Measurements from ENCODE around the gene CDYL.
"Not testable (repeated sequence)": the region's sequence is repeated elsewhere in the genome, so short reads cannot be mapped to it uniquely, and the experiment has no call there.

CDYL gene

DNA sequence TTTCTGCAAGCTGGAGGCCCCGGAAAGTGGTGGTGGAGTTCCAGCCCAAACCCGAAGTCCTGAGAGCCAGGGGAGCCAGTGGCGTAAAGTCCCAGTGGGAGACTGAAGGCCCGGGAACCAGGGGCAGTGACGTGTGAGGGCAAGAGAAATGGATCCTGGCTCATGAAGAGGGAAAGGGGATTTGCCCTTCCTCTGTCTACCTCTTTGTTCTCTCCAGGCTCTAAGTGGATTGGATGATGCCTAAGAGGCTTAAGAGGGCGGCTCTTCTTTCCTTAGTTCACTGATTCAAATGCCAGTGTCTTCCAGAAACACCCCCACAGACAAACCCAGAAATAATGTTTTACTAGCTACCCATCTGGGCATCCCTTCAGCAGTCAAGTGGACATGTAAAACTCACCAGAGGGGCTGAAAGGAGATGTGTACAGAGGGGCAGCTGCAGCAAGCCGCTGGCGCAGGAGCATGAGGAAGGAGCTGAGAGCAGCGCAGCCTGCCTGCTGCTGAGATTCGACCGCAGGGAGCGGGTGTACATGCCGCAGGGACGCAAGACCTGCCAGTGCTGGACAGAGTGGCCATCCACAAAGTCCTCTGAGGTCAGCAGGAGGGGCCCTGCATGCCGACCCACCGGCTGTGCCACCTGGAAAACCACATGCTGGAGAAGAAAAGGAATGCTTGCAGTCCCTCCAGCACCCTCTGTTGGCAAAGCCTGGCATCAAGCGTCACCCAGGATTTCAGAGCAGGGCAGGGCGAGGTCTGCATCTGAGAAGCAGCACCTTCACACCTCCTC lies 29.5 kb downstream of the CDYL start:
- peak; percentile 74 for DNase-seq

DNA sequence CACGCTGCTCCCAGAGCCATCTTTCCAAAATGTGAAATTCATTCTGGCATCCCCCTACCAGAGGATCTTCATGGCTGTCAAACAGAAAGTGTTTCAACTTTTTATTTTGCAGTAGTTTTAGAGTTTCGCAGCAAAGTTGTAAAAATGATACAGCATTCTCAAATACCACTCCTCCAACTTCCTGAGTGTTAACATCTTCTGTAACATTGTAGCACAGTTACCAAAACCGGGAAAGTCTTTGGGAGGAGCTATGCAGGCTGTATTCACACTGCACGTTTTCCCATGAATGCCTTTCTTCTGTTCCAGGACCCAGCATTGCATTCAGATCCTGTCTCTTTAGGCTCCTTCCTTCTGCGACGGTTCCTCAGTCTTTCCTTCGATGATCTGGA lies 30.1 kb downstream of the CDYL start:
- no peak for DNase-seq

DNA sequence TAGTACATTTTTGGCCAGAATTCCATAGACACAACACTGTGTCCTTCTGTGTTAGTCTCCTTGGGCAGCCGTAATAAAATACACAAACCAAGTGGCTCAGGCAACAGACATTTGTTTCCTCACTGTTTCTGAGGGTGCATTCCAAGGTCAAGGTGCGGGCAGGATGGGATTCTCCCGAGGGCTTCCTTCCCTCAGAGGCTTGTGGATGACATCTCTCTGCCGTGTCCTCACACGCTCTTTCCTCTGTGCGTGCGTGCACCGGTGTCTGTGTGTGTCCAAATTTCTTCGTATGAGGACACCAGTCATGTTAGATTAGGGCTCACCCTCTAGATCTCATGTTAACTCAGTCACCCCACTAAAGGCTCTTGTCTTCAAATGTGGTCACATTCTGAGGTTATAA lies 30.6 kb downstream of the CDYL start:
- no peak for DNase-seq

DNA sequence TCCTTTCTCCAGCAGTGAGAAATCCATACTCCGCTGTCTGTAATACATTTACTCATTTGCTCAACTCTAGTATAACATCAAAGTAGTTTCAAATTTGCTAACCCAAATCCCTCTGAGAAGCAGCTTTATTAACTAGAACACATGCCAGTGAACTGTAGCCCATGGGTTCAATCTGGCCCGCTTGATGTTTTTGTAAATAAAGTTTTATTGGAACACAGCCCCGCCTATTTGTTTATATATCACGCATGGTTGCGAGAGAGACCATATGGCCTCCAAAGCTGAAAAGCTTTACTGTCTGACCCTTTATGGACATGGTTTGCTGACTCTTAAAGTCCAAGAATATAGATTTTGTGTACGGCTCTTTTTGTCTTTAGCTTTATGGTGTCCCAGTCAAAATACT lies 32.2 kb downstream of the CDYL start:
- no peak for DNase-seq

DNA sequence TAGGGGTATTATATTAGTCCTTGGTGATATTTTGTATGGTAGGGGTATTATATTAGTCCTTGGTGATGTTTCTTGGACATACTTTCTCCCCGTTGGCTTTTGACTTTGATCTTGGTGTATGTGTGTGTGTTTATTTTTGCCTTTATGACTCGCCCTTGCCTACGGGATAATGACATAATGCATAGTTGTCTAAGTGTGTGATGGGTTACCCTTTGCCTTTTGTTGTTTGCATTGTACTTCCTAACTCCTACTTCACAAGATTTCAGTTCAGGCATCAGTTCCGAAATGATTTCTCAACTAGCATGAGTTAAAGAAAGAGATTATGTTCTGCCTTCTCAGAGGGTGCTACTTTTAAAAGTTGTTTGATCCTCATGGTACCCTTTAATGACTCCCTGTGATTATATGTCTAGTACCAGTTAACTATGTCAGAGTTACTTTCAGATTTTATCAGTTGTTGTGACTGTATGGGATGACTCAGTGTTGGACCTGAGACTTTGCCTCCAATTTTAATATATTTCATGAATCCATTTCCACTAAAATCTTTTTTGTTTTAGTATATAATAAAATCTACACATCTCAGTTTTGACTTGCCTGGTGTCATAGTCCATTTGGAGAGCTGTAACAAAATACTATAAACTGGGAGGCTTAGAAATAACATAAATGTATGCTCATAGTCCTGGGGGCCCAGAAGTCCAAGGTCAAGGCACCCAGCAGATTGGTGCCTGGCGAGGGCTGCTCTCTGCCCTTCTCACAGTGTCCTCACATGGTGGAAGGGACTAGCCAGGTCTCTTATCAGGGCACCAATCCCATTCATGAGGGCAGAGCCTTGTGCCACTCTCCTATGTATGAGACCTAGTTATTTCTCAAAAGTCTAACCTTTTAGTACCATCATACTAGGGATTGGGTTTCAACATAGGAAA lies 34.1 kb downstream of the CDYL start:
- DNase-seq, result no peak

DNA sequence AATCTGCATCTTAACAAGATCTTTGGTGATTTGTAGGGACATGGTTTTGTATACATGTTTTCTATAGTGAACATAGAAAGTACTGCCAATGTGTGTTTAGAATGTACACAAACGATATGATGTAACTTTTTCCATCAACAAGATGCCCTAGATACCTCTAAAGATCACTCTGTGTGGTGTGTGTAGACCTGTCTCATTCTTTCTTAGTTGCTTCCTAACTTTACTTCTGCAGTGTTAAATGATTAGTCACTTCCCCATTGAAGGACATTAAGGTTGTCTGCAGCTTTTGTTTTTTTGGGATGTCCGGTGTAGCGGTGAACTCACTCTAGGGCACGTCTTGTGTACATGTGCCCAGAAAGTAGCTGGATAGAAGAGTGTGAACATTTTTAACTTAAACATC lies 35.9 kb downstream of the CDYL start:
- peak; percentile 24 for DNase-seq

DNA sequence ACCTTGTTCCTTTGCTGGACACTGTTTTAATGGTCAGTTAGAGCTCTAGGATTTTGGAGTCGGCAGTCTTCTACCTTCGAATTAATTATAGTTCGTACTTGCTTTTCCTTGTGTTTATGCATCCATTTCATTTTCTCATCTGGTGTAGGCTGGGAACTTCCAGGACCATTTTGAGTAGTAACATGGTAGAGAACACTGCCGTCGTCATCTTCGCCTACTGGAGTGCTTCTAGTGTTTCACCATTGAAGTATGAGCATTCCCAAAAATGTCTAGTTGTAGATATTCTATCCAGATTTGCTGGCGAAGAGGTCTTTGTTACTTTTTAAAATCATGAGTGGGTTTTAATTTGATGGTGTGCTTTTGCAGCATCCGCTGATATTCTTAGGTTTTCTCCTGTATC lies 36.9 kb downstream of the CDYL start:
- no peak for DNase-seq

DNA sequence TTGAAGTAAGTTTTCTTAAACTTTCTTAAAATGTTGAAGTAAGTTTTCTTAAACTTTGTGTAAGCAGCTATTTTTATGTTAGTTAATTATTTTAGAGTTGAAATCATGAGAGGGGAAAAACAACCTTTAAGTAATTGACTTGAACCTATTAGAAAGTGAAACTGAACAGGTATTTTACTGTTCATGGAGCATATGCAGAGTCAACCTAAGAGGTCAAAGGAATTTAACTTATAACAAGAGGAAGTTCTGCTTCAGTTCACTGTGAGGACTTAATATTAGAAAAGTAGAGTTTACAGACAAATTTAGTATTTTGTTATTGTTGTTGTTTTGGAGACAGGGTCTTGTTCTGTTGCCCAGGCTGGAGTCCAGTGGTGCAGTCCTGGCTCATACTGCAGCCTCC lies 38.0 kb downstream of the CDYL start:
- no peak for DNase-seq

DNA sequence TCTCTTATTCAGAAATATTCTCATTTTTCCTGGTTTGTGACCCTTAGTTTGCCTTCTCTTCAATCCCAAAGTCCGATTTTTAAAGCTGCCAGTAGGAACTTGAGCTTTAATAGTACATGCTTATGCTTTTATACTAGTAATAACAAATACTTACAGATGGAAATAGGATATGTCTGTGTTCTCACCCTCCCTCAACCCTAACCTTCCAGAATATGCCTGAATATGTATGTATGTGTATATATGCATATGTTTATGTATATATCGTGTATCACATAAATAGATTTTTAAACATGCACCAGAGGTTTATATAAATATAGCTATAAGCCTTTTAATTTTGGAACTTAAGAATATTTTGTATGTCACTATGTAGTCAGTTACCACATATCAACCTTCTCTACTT lies 38.8 kb downstream of the CDYL start:
- no peak for DNase-seq

DNA sequence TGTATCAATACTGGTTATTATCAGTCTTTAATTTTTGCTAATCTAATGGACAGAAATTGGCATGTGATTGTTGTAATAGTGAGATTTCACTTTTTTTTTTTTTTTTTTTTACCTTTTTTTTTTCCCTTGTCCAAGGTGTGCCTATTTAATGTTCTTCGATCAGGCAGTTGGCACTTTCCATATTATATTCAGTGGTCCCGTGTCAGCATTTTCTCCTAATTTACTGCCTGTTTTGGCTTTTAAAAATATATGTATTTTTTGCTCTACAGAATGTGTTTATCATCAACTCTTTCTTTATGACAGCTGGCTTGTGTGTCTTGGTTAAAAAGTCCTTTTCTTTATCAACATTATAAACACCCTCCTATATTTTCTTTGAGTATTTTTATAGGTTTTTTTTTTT lies 39.4 kb downstream of the CDYL start:
- DNase-seq, result no peak

DNA sequence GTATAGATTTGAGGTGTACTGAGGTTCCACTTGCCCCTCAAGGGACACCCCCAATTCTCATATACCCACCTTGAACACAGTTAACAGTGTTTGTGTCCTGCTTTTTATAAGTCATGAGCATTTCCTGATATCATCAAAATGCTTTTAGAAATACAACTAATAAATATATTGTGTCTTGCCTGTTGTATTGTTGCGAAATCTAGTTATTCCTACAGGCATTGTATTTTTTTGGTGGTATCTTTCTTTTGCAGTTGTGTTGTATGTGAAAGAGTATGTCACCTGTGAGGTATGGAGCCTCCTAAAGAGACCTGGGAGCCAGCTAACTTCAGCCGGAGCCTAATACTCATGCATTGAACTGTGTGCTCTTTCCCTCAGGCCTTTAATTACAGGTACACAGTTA lies 40.7 kb downstream of the CDYL start:
- no peak for DNase-seq

DNA sequence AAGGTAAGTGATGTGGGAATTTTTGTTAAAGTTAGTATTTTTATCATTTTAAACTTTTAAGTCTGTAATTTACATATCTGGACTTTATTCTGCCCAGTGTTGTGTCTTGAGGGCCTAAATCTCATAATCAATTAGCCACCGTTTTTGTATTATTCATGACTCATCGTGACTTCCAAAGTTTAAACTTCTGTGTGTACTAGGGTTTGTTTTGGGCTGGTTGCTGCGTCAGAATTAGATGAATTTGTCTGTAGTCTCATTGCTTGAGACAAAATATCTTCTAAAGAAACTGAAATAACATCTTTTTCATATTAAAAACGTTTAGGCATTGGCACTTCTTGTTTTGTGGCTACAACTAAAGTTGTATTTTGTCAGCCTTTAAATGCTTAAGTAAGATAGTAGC lies 41.3 kb downstream of the CDYL start:
- DNase-seq, result no peak

DNA sequence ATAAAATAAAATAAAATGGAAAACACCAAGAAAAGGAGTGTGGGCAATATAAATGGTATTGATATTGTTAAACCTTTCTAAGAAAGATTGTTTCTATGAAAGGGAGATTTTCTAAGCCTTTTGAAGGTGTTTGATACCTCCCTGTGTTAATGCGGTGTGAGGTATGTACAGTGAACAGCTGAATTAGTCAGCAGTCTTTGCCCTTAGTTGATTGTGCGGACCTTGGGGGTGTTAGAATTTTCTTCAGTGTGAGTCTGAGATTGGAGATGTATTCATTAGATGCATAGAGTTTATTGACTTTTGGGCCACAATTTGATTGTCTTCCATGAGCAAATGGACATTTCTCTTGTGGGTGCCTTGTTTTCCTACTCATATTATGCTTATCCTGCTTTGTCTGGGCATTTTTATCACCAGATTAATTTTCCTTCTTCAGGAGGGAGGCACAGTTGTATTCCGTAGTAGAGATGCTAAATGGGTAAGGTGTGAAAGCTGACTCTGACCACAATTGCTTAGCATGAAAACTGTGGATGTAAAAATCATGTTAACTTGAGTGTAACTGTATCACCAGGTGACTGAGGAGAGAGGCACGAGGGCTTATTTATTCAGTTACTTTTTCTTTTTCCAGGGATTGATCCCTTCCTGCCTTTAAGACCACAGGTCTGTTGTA lies 42.2 kb downstream of the CDYL start:
- no peak for DNase-seq

DNA sequence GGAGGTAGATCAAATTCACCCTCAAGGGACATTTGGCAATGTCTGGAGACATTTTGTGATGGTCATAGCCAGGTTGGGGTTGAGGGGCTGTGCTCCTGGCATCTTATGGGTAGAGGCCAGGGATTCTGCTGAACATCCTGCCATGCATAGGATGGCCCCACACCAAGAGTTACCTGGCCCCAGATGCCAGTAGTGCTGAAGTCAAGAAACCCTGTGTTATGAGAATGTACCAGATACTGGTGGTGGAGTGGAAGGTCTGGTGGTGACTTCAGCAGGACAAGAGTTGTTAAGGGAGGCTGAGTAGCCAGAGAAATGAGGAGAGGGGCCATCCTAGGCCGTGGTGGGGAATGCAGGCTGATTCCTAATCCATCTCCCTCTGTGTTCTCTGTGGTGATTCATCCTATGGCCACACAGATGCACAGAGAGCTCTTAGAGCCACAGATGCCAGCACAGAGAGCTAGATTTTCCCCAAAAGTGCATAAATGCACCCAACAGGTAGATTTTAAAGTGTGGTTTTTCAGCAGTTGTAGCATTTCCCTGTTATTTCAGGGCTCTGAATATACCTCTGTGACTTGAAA lies 43.6 kb downstream of the CDYL start:
- no peak for DNase-seq

DNA sequence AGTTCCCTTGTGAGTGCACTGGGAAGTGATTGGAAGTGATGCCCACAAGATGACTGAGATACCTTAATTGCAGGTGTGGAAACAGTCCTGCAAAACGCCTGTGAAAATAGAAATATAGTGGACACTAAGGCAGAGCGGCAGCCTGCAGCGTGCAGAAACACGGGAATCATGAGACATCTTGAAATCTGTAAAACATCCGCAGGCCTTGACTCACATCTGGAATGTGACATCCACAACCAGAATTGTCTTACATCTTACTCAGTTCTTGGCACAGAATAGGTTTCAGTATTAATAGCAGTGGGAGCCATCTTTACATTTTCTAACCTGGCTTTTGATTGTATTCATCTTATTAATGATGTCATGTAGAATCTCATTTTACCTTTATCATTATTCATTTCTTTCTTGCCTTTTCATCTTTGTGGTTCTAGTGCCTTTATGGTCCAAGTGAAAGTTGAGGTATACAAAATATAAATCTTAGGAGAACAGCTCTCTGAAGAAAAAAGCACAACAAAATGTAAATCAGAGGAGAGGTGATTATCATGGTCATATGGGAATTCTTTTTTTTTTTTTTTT lies 44.6 kb downstream of the CDYL start:
- DNase-seq, result no peak

DNA sequence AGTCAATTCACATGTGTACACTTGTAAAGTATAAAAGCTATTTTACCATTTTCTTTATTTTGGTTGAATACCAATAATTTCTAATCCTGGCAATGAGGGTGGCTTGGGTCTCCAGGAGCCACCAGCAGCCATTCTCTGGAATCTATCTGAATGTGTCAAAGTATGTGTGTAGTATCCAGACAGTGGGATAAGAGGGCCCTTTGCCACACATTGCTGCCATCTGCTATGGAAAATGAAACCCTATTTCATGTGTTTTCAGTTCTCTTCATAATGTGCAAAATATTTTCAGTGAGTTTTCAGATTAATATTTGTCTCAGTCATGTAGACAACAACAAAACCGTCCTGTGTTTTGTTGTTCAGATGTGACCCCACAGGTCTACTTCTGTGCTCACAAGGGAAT lies 46.3 kb downstream of the CDYL start:
- no peak for DNase-seq

DNA sequence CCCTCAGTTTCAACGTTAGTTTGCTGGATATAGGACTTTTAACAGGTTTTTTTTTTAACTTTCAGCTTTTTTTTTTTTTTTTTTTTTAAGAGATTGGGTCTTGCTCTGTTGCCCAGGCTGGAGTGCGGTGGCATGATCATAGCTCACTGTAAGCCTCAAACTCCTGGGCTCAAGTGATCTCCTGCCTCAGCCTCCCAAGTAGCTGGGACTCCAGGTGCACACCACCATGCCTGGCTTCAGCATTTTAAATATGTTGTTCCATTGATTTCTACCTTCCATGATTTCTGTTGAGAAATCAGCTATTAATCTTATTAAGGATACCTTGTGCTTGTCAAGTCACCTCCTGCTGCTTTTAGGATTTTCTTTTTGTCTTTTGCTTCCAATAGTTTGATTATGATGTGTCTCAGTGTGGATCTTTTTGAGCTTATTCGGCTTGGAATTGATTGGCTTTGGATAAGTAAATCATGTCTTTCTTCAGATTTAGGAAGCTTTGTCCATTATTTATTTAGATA lies 52.0 kb downstream of the CDYL start:
- no peak for DNase-seq

DNA sequence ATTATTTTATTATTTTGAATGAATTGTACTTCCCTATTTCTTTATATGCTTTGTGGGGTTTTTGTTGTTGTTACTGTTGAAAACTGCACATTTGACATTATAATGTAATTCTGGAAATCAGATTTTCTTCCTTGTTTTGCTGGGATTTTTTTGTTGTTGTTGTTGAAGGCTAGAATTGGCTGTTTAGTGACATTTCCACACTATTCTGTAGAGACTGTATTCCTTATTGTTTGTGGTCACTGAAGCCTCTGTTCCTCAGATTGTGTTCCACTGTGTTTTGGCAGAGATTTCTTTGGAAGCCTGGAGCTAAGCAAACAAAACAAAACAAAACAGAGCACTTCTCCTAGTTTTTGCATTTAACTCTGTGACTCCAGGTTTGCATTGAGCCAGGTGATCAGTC lies 52.9 kb downstream of the CDYL start:
- DNase-seq, result no peak

DNA sequence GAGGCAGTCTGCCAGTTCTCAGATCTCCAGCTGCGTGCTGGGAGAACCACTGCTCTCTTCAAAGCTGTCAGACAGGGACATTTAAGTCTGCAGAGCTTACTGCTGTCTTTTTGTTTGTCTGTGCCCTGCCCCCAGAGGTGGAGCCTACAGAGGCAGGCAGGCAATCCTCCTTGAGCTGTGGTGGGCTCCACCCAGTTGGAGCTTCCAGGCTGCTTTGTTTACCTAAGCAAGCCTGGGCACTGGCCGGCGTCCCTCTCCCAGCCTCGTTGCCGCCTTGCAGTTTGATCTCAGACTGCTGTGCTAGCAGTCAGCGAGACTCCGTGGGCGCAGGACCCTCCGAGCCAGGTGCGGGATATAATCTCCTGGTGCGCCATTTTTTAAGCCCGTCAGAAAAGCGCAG lies 59.3 kb downstream of the CDYL start:
- not testable (repeated sequence) for DNase-seq

DNA sequence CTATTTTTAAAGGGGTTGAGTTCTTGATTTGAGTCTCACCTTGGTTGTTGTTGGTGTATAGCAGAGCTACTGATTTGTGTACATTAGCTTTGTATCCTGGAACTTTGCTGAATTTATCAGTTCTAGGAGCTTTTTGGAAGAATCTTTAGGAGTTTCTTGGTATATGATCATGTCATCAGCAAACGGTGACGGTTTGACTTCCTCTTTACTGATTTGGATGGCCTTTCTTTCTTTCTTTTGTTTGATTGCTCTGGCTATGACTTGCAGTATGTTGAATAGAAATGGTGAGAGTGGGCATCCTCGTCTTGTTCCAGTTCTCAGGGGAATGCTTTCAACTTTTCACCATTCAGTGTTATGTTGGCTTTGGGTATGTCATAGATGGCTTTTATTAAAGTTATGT lies 64.0 kb downstream of the CDYL start:
- no peak for DNase-seq

DNA sequence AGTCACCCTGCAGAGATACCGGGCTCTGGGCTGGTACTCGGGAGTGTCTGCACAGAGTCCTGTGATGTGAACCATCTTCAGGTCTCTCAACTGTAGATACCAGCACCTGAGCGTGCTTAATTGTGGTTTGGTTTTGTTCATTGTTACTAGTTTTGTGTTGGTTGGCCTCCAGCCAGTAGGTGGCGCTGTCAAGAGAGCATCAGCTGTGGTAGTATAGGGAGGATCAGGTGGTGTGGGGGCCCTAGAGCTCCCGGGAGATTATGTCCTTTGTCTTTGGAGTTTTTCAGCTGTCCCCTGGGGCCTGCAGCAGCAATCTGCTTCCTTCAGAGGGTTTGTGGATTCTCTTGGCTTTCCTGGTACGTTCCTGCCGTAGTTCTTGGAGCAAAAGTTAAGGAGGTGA lies 67.9 kb downstream of the CDYL start:
- no peak for DNase-seq

DNA sequence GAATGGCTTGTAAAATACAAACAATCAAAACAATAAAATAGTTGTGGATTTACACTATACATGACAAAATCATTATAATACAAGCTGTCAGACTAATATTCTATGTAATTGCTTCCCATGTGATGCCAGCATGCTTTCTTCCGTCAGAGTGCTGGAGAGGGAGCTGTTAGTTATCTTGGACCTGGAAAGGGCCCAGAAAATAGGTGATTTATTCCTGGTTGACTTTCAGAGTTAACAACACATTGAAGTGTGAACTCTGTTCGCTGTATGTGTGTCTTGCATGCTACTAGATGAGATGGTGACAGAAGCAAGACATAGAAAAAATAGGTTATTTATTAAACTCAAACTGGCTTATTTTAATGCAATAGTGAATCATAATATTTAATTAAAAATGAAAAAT lies 70.2 kb downstream of the CDYL start:
- no peak for DNase-seq

All from hematopoietic multipotent progenitor cell treated with erythropoietin and hydrocortisone succinate and interleukin-3 and kit ligand, for 6 days (in vitro differentiated cells).